Sigmoid colon (tissue), 7 donors: ENCODE data around the gene SP110. TPM values are rescaled to one million over a fixed set of nuclear protein-coding genes. Genes with fewer than 3 reads are reported as not detected.

Experiments
- DNase-seq: peaks from one replicate; pipeline ENCODE4 v3.0.0-alpha.2; 2019
- H3K27ac ChIP-seq, 4 donors: fragments of 200-600 bp; sonication (generic); one replicate each; pipeline ENCODE4 v1.5.1; 2016 to 2019; ENCODE audit warnings: mild to moderate bottlenecking in 1 of 4
- H3K27me3 ChIP-seq, 3 donors: fragments of 200-600 bp; sonication (generic); one replicate each; pipeline ENCODE4 v1.5.1; 2019; ENCODE audit warnings: mild to moderate bottlenecking in 1 of 3
- H3K36me3 ChIP-seq, 4 donors: fragments of 200-600 bp; sonication (generic); one replicate each; pipeline ENCODE4 v1.5.1; 2016 to 2019
- H3K4me1 ChIP-seq, 4 donors: fragments of 200-600 bp; sonication (generic); one replicate each; pipeline ENCODE4 v1.5.1; 2017 to 2019
- H3K4me3 ChIP-seq, 4 donors: fragments of 200-600 bp; sonication (generic); one replicate each; pipeline ENCODE4 v1.5.1; 2017 to 2019; ENCODE audit warnings: mild to moderate bottlenecking in 2 of 4, moderate library complexity in 1 of 4
- H3K9me3 ChIP-seq, 4 donors: fragments of 200-600 bp in 3 of 4; sonication (generic) in 3 of 4; one replicate each; pipeline versions ENCODE4 v1.5.1 to v1.6.1; 2013 to 2019
- CTCF ChIP-seq, 4 experiments: fragments of 450-650 bp in 3 of 4; fragments of 200-600 bp in 1 of 4; IDR thresholded peaks; one replicate each; pipeline ENCODE4 v1.5.1; 2016 to 2019; ENCODE audit warnings: antibody characterized with exemption in 4 of 4, mild to moderate bottlenecking in 3 of 4, moderate library complexity in 2 of 4
- EP300 ChIP-seq, 4 donors: sonication (generic); formaldehyde crosslinking; IDR thresholded peaks; one replicate each; pipeline ENCODE4 v1.6.1; 2017; ENCODE audit warnings: antibody characterized with exemption in 4 of 4
- POLR2A ChIP-seq, 2 donors: fragments of 450-650 bp; IDR thresholded peaks; one replicate each; pipeline ENCODE4 v1.6.1; 2016; ENCODE audit warnings: antibody characterized with exemption in 2 of 2, mild to moderate bottlenecking in 2 of 2, moderate library complexity in 2 of 2
- POLR2AphosphoS5 ChIP-seq, 4 donors: sonication (generic); formaldehyde crosslinking; IDR thresholded peaks; one replicate each; pipeline ENCODE4 v1.6.1; 2017; ENCODE audit warnings: antibody characterized with exemption in 4 of 4
- WGBS, 2 donors: extraction: QIAGEN DNeasy Blood & Tissue Kit; methylation state at CpG; one replicate each; pipeline ENCODE4 v1.1.7; 2013; 5-methylcytosine and 5-hydroxymethylcytosine counted together
- intact Hi-C: fragments of 100-400 bp; cut with DNase I; formaldehyde crosslinking; loops from one replicate; pipeline ENCODE4 v1.15.1; 2023
- polyA plus RNA-seq, 3 donors: library from polyadenylated mRNA; stranded (reverse); fragments of 200-250 nt; gene quantifications; one replicate each; pipeline ENCODE4 v1.2.3, GENCODE V29; 2013
- total RNA-seq, 4 donors: library from RNA; depleted of rRNA; stranded (reverse); fragments of >200 nt; gene quantifications; one replicate each; pipeline ENCODE4 v1.1.0, GENCODE V29; 2016
- donor health status: healthy with polysubstance abuse.
- donor health status: Bipolar disorder and iron deficiency.
- donor health status: healthy.

Gene SP110
- total and polyA plus RNA-seq, 7 donors: 9.2 to 41.8 (median 16.4) TPM

- H3K9me3 ChIP-seq: no peaks in the 10 kb centered on the region
- peaks cover 0 to 26% (median 19%) of the 10 kb centered on the region in 4 donors for H3K4me1 ChIP-seq
- H3K4me3 ChIP-seq: peak overlapping the region; percentile 52 to 66 (median 56)
- intact Hi-C loops: no loop called here
- no peak for DNase-seq
- peak overlapping the region; percentile 76 to 80 (median 78) for H3K27ac ChIP-seq
- 96 to 97% methylated on average over 1 of the region's 1 CpG for WGBS, 2 donors
- peaks cover 0 to 15% (median 5%) of the 10 kb centered on the region in 4 donors for H3K36me3 ChIP-seq
- H3K27me3 ChIP-seq: no peaks in the 10 kb centered on the region
- TF ChIP-seq POLR2AphosphoS5 (IDR thresholded peaks at IDR 0.05): no peak
Measured at GRCh38 chr2:230220347-230220969, 674 bp upstream of the SP110 start.

GRCh38 chr2:230218421-230218820 lies 1.4 kb downstream of the SP110 start:
- no peaks in the 10 kb centered on the region for H3K27me3 ChIP-seq
- peaks cover 0 to 26% (median 19%) of the 10 kb centered on the region in 4 donors for H3K4me1 ChIP-seq
- H3K4me3 ChIP-seq: peak overlapping the region in 2 of 4 donors; percentile 56 to 66
- no peaks in the 10 kb centered on the region for H3K9me3 ChIP-seq
- H3K27ac ChIP-seq: peak overlapping the region in 2 of 4 donors; percentile 76 to 80
- intact Hi-C loops: loop anchor here (5.0 kb wide), 1 partner anchor 194 kb away; no protein-coding TSS in a partner anchor
- H3K36me3 ChIP-seq: peaks cover 0 to 34% (median 11%) of the 10 kb centered on the region in 4 donors
- TF ChIP-seq CTCF (IDR thresholded peaks at IDR 0.05) (no peak), POLR2AphosphoS5 (IDR thresholded peaks at IDR 0.05) (no peak), POLR2A (IDR thresholded peaks at IDR 0.05) (no peak), EP300 (IDR thresholded peaks at IDR 0.05) (no peak)
- 34 to 51% methylated on average over 2 of the region's 2 CpGs for WGBS, 2 donors
- no peak for DNase-seq

GRCh38 chr2:230217424-230217823 lies 2.4 kb downstream of the SP110 start:
- intact Hi-C loops: loop anchor here (5.0 kb wide), 1 partner anchor 195 kb away; no protein-coding TSS in a partner anchor
- Histone ChIP-seq H3K9me3 (no peaks in the 10 kb centered on the region), H3K36me3 (peaks cover 0 to 43% (median 16%) of the 10 kb centered on the region in 4 donors), H3K4me3 (no peak overlapping the region), H3K27ac (no peak overlapping the region), H3K27me3 (no peaks in the 10 kb centered on the region), H3K4me1 (peaks cover 0 to 26% (median 19%) of the 10 kb centered on the region in 4 donors)
- no peak for DNase-seq
- 76 to 91% methylated on average over 3 of the region's 3 CpGs for WGBS, 2 donors
- TF ChIP-seq POLR2A (IDR thresholded peaks at IDR 0.05) (no peak), CTCF (IDR thresholded peaks at IDR 0.05) (no peak), EP300 (IDR thresholded peaks at IDR 0.05) (no peak), POLR2AphosphoS5 (IDR thresholded peaks at IDR 0.05) (no peak)

GRCh38 chr2:230216489-230216888 lies 3.3 kb downstream of the SP110 start:
- 85 to 96% methylated on average over 1 of the region's 1 CpG for WGBS, 2 donors

More at GRCh38 chr2:230216489-230216888, 3.3 kb downstream of the SP110 start:
- TF ChIP-seq POLR2AphosphoS5 (IDR thresholded peaks at IDR 0.05): no peak
- no peak for TF ChIP-seq EP300 (IDR thresholded peaks at IDR 0.05)
- no peak for TF ChIP-seq CTCF (IDR thresholded peaks at IDR 0.05)
- no peak for TF ChIP-seq POLR2A (IDR thresholded peaks at IDR 0.05)
- intact Hi-C loops: loop anchor here (5.0 kb wide), 1 partner anchor 196 kb away; no protein-coding TSS in a partner anchor
- no peaks in the 10 kb centered on the region for H3K9me3 ChIP-seq
- no peak overlapping the region for H3K27ac ChIP-seq
- H3K4me1 ChIP-seq: peaks cover 0 to 26% (median 19%) of the 10 kb centered on the region in 4 donors
- DNase-seq: no peak
- H3K27me3 ChIP-seq: no peaks in the 10 kb centered on the region
- H3K4me3 ChIP-seq: no peak overlapping the region
- H3K36me3 ChIP-seq: peaks cover 6 to 53% (median 22%) of the 10 kb centered on the region in 4 donors
